22Rv1 (cell line): ENCODE data around the gene TEX11.

ENCODE experiments used
- H3K27ac ChIP-seq: fragments of 450-650 bp; 2 replicates; pipeline ENCODE4 v1.5.1; 2017
- ZFX ChIP-seq: fragments of 450-650 bp; IDR thresholded peaks from 2 replicates; pipeline ENCODE4 v1.6.1; 2017; ENCODE audit warnings: antibody characterized with exemption, borderline replicate concordance
- TF ChIP-seq, protein P1 (sequence below): fragments of 450-650 bp; IDR thresholded peaks from 2 replicates; pipeline ENCODE4 v1.5.1; 2017; ENCODE audit warnings: mild to moderate bottlenecking

Gene TEX11

DNA sequence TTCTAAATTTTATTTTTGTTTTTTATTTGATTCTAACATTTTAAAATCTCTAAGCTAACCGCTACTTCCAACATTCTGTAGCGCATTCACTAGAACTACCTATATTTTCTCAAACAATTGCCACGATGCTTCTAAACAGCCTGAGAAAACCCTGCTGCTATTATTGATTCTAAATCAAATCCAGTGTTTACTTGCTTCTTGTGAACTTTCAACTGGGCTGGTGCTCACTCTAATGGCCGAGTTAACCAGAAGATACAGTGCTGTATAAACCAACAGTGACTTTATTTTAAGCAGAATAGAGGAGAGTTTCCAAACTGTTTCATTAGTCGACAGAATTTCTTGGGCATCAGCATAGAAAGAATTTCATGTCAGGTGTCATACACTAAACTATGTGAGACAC is 353.6 kb downstream of the TEX11 start:
- no peak overlapping the region for H3K27ac ChIP-seq
- TF ChIP-seq ZFX = no peak
- TF ChIP-seq, protein P1, sequence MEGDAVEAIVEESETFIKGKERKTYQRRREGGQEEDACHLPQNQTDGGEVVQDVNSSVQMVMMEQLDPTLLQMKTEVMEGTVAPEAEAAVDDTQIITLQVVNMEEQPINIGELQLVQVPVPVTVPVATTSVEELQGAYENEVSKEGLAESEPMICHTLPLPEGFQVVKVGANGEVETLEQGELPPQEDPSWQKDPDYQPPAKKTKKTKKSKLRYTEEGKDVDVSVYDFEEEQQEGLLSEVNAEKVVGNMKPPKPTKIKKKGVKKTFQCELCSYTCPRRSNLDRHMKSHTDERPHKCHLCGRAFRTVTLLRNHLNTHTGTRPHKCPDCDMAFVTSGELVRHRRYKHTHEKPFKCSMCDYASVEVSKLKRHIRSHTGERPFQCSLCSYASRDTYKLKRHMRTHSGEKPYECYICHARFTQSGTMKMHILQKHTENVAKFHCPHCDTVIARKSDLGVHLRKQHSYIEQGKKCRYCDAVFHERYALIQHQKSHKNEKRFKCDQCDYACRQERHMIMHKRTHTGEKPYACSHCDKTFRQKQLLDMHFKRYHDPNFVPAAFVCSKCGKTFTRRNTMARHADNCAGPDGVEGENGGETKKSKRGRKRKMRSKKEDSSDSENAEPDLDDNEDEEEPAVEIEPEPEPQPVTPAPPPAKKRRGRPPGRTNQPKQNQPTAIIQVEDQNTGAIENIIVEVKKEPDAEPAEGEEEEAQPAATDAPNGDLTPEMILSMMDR = no peak

DNA sequence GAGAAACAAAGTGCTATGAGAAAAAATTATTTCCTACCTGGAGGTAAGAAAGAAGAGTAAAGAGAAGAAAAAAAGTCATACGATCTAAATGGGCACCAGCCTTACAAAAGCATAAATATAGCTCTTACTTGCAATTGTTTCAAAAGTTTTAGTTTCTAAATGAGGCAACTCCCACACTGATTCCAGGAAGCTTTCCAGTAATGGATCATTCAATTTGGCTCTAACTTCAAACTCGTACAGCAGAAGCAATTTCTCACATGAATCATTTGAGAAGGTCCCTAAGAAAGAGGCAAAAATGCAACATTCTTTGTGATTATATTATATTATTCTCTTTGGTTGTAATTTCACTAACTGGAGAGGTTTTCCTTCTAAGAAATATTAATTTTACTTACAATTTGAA is 354.0 kb downstream of the TEX11 start:
- no peak overlapping the region for H3K27ac ChIP-seq
- no peak for TF ChIP-seq ZFX
- TF ChIP-seq, protein P1 = no peak

DNA sequence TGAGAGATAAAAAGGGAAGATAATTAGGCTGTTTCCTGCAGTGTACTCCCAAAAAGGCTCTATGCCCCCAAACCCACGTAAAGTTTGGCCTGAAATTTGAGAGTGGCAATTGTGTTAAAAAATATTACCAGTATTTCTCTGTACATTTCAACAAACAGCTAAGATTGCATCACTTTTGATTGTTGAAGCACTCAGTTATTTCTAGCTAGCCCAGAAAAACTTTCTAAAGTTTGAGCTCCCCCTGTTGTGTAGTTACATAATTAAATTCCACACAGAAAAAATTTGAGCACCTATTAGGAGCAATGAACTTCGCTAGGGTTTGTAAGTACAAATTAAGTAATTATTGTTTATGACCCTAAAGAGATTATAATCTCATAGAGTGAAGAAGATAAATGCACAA is 354.4 kb downstream of the TEX11 start:
- no peak for TF ChIP-seq ZFX
- TF ChIP-seq, protein P1 = peak; percentile 27; the same call in 1 of the 2 replicates
- no peak overlapping the region for H3K27ac ChIP-seq

DNA sequence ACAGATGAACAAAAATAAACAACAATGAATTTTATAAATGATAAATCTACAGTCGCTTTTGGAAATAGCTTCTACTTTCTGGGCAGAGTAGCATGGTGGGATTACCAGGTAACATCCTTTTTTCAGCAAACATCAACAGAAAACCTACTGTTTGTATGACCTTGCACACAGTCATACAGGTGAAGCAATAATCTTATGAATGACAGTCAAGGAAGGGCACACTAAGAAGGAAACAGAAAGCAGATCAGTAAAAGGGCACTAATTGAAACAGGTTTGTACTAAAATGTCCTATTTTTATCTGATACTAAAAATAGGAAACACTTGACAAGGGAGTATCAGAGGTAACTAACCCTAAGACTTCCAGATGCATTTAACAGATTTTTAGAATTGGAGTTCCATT is 355.0 kb downstream of the TEX11 start:
- TF ChIP-seq, protein P1 = no peak
- no peak for TF ChIP-seq ZFX

DNA sequence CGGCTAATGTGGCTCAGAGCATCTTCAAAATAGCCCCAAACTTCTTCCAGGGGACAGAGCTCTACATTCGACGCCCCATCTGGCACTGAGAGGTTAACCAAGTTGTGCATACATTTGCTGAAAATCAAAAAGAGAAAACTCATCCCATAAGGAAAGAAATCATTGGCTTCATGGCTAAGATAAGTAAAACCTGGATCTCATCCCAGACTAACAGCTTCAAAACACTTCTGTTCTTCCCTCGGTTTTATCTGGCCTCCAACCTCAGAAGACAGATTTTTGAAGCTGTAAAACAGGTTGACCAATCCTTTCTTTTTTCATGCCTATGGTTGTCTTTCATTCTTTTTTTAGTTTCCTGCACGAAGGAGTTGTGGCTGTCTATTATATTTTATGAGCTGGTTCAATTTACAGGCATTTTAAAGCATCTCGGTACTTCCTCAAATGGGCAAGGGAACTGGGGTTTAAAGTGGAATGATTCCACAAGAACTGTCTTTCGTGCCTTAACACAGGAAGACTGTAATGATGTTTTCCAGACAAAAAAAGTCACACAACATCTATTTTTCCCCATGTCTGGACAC is 356.3 kb downstream of the TEX11 start:
- TF ChIP-seq, protein P1 = no peak
- TF ChIP-seq ZFX = no peak
- no peak overlapping the region for H3K27ac ChIP-seq

More for the DNA sequence above, 355.0 kb downstream of the TEX11 start:
- no peak overlapping the region for H3K27ac ChIP-seq

DNA sequence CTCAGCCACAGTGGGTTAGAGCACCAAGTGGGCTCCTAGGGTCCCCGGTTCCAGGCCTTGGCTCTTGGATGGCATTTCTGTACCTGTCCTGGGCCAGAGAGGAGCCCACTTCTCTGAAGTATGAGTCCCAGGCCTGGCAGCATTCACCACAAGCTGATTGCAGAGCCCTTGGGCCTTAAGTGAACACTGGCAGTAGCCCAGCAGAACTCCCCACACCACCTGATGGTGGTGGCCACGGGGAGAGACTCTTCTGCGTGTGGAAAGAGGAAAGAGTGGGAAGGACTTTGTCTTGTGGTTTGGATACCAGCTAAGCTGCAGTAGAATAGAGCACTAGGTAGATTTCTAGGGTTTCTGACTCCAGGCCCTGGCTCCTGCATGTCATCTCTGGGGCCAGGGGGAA is 359.1 kb downstream of the TEX11 start:
- H3K27ac ChIP-seq = no peak overlapping the region
- TF ChIP-seq ZFX = no peak
- TF ChIP-seq, protein P1 = no peak

DNA sequence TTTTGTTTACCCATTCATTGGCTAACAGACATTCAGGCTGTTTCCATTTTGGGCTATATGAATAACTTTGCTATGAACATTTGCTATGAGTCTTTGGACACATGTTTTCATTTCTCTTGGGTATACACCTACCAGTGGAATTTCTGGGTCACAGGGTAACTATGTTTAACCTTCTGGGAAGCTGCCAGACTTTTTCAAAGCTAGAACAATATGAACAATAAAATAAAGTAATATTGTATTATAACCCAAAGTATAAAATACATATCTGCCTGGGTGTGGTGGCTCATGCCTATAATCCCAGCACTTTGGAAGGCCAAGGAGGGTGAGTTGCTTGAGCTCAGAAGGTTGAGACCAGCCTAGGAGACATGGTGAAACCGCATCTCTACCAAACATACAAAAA is 373.3 kb downstream of the TEX11 start:
- TF ChIP-seq, protein P1 = no peak
- TF ChIP-seq ZFX = no peak
- H3K27ac ChIP-seq = no peak overlapping the region
